Naive thymus-derived CD4-positive, alpha-beta T cell (primary cell): Measurements from ENCODE around the gene ADIPOQ. TPM values are rescaled to one million over a fixed set of nuclear protein-coding genes. Genes with fewer than 3 reads are reported as not detected.

Source experiments
- ATAC-seq: fragments of 150-1000 bp; cut with Tn5 transposase; 2 replicates; pipeline ENCODE4 v1.10.0; 2021; ENCODE audit warnings: mild to moderate bottlenecking, moderate library complexity
- CTCF ChIA-PET: fragments of 350-600 bp; sonication (Branson Sonifier 250); formaldehyde crosslinking; loops from one replicate; lab custom pipeline; 2021; ENCODE audit warnings: antibody characterized with exemption; lab: Charles Lee
- POLR2A ChIA-PET: fragments of 350-600 bp; sonication (Branson Sonifier 250); formaldehyde crosslinking; loops from one replicate; lab custom pipeline; 2021; ENCODE audit warnings: antibody characterized with exemption, inconsistent platforms; lab: Charles Lee
- DNase-seq, 9 donors: peaks; one replicate each; pipeline versions ENCODE4 v3.0.0 to v3.0.0-alpha.2; 2020 to 2022; ENCODE audit warnings: mixed read lengths in 1 of 9
- H3K27ac ChIP-seq: one replicate; pipeline ENCODE4 v1.7.0; 2013; ENCODE audit warnings: mild to moderate bottlenecking, low read depth, low read length, moderate library complexity
- H3K27me3 ChIP-seq, 2 donors: one replicate each; pipeline ENCODE4 v1.7.0; 2013; ENCODE audit warnings: low read length in 2 of 2, mild to moderate bottlenecking in 2 of 2, moderate library complexity in 2 of 2; ENCODE audit not compliant: control insufficient read depth in 2 of 2, insufficient read depth in 2 of 2
- H3K36me3 ChIP-seq, 3 experiments: 1 replicate in 2 of 3; 2 replicates in 1 of 3; pipeline ENCODE4 v1.7.0; 2013; ENCODE audit warnings: low read length in 3 of 3, mild to moderate bottlenecking in 3 of 3, moderate library complexity in 1 of 3; ENCODE audit not compliant: insufficient read depth in 3 of 3, control insufficient read depth in 2 of 3
- H3K4me1 ChIP-seq, 2 donors: one replicate each; pipeline ENCODE4 v1.7.0; 2013; ENCODE audit warnings: low read length in 2 of 2, mild to moderate bottlenecking in 2 of 2, moderate library complexity in 1 of 2; ENCODE audit not compliant: control insufficient read depth in 2 of 2, insufficient read depth in 2 of 2
- H3K4me3 ChIP-seq: 2 replicates; pipeline ENCODE4 v1.7.0; 2013; ENCODE audit warnings: mild to moderate bottlenecking, low read length
- H3K9me3 ChIP-seq, 3 experiments: 1 replicate in 2 of 3; 2 replicates in 1 of 3; pipeline ENCODE4 v1.7.0; 2013; ENCODE audit warnings: low read length in 3 of 3; ENCODE audit not compliant: control insufficient read depth in 2 of 3
- H3K27ac Mint-ChIP-seq, 9 donors: one replicate each; pipeline ENCODE4 v1.8.0; 2020 to 2022; ENCODE audit warnings: mixed read lengths in 9 of 9, mild to moderate bottlenecking in 8 of 9, moderate library complexity in 5 of 9, inconsistent platforms in 2 of 9
- H3K27me3 Mint-ChIP-seq, 5 donors: one replicate each; pipeline ENCODE4 v1.8.0; 2021 to 2022; ENCODE audit warnings: mixed read lengths in 5 of 5, mild to moderate bottlenecking in 1 of 5
- H3K36me3 Mint-ChIP-seq, 5 donors: one replicate each; pipeline ENCODE4 v1.8.0; 2020 to 2022; ENCODE audit warnings: mixed read lengths in 5 of 5, mild to moderate bottlenecking in 3 of 5, inconsistent platforms in 1 of 5
- H3K4me1 Mint-ChIP-seq, 7 donors: one replicate each; pipeline ENCODE4 v1.8.0; 2020 to 2022; ENCODE audit warnings: mixed read lengths in 7 of 7, mild to moderate bottlenecking in 3 of 7, inconsistent platforms in 1 of 7
- H3K4me3 Mint-ChIP-seq, 10 donors: one replicate each; pipeline ENCODE4 v1.8.0; 2020 to 2022; ENCODE audit warnings: mild to moderate bottlenecking in 10 of 10, mixed read lengths in 10 of 10, moderate library complexity in 6 of 10, inconsistent platforms in 2 of 10
- H3K9me3 Mint-ChIP-seq, 11 donors: one replicate each; pipeline ENCODE4 v1.8.0; 2020 to 2022; ENCODE audit warnings: mixed read lengths in 11 of 11, mild to moderate bottlenecking in 4 of 11, inconsistent platforms in 1 of 11, moderate library complexity in 1 of 11
- intact Hi-C, 2 donors: fragments of 100-400 bp; cut with micrococcal nuclease; formaldehyde crosslinking; loops; one replicate each; pipeline ENCODE4 v1.15.1; 2023
- polyA plus RNA-seq, 2 donors: library from polyadenylated mRNA; unstranded; fragments of 300-500 nt; fragmentation: Illumina TruSeq; gene quantifications; one replicate each; pipeline ENCODE4 v1.2.3, GENCODE V29; 2021
- total RNA-seq, 6 experiments: library from RNA in 5 of 6; stranded (reverse) in 5 of 6; gene quantifications; 1 replicate in 5 of 6; 2 replicates in 1 of 6; pipeline ENCODE4 v1.2.3 and lab custom pipeline; 2021 to 2026

The ADIPOQ gene
- total and polyA plus RNA-seq, 7 experiments from 2014 or later: not detected

DNA sequence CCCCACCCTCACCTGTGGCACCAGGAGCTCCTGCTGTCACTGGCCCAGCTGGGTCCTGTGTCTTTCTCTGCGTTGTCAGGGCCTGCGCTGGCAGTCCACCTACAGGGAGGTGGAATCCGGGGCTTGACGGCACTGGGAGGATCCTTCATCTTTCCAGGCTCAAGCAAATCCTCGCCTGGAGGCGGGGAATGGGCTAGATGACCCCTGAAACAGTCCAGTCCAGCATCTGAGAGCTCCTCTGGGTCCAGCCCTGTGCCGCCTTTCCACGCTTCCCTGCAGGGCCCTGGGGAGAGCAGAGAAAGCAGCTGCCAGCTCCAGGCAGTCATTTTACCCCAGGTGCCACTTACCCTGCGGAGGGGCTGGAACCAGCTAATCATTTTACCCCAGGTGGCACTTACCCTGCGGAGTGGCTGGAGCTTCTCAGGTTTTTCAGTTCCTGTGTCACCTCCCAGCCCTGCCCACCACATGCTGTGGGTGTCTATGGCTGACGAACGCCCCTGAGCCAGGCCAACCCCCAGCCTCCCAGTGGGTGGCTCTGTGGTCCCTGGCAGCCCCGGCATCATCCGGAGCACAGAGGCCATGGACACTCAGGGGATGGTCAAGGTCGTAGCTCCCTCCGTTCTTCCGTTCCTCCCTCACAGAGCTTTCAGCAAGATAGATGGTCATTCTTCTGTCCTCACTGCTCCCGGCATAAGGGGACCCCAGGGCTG is 17.9 kb upstream of the ADIPOQ start:
- no peaks in the 10 kb centered on the region for H3K9me3 Mint-ChIP-seq
- POLR2A ChIA-PET: interaction anchor here (0.7 to 4.3 kb wide), 4 partner anchors 12 to 41 kb away, joined by 3 to 39 read pairs (median 6); partner anchors contain the start of genes EIF4A2 and RFC4
- intact Hi-C loops: loop anchor here (5.0 to 10.0 kb wide), 2 partner anchors 850 to 887 kb away; partner anchors contain the start of gene TRA2B (in 1 of the 2)
- peaks cover 6 to 21% of the 10 kb centered on the region in 2 donors for H3K4me1 ChIP-seq
- DNase-seq (no peak), ATAC-seq (no peak)
- H3K4me1 Mint-ChIP-seq: peaks cover 15 to 24% (median 20%) of the 10 kb centered on the region in 7 donors
- peaks cover 0 to 18% of the 10 kb centered on the region in 2 donors for H3K27me3 ChIP-seq
- H3K27ac Mint-ChIP-seq: no peak overlapping the region
- no peak overlapping the region for H3K4me3 ChIP-seq
- no peaks in the 10 kb centered on the region for H3K36me3 ChIP-seq
- H3K36me3 Mint-ChIP-seq: no peaks in the 10 kb centered on the region
- peak overlapping the region in 1 of 10 donors; percentile 80 for H3K4me3 Mint-ChIP-seq
- H3K9me3 ChIP-seq: no peaks in the 10 kb centered on the region
- CTCF ChIA-PET: interaction anchor here (0.6 to 1.4 kb wide), 4 partner anchors 25 to 210 kb away, joined by 3 to 9 read pairs (median 6); no protein-coding TSS in a partner anchor
- H3K27me3 Mint-ChIP-seq: peaks cover 24 to 35% (median 35%) of the 10 kb centered on the region in 5 donors
- no peak overlapping the region for H3K27ac ChIP-seq

DNA sequence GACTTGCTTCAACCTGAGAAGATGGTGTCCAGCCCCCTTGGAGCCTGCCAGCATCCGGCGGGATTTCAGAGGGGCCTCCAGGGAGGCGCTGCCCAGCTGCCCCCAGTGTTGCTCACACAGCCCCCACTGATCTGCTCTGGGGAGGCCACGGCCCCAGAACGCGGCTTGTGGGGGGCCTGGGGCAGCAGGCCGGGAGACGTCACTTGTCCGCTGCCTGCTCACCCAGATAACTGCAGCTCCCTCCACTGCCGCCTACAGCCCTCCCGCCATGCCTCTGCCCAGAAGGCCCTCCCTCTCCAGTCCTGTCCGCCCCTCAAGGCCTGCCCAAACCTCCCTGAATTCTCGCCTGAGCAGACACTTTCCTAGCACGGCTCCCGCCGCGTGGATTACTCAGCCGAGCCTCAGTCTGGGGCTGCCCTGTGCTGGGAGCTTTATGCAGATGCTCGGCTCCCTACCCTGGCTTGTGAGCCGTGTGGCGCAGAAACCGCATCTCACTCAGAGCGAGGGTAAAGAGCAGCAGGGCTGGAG is 17.2 kb upstream of the ADIPOQ start:
- ChIA-PET POLR2A (interaction anchor here (1.0 to 4.3 kb wide), 3 partner anchors 13 to 42 kb away, joined by 3 to 39 read pairs (median 8); partner anchors contain the start of genes EIF4A2 and RFC4), CTCF (interaction anchor here (0.6 to 1.4 kb wide), 4 partner anchors 90 to 242 kb away, joined by 3 to 9 read pairs (median 6); no protein-coding TSS in a partner anchor)
- Mint-ChIP-seq H3K27ac (peak overlapping the region in 1 of 9 donors; percentile 33), H3K9me3 (no peaks in the 10 kb centered on the region), H3K4me3 (peak overlapping the region; percentile 55 to 91 (median 74)), H3K4me1 (peaks cover 15 to 24% (median 20%) of the 10 kb centered on the region in 7 donors), H3K36me3 (no peaks in the 10 kb centered on the region), H3K27me3 (peaks cover 32 to 43% (median 42%) of the 10 kb centered on the region in 5 donors)
- no peak overlapping the region for H3K27ac ChIP-seq
- no peaks in the 10 kb centered on the region for H3K9me3 ChIP-seq
- intact Hi-C loops: loop anchor here (5.0 to 10.0 kb wide), 2 partner anchors 851 to 888 kb away; partner anchors contain the start of gene TRA2B (in 1 of the 2)
- H3K36me3 ChIP-seq: no peaks in the 10 kb centered on the region
- DNase-seq: peak in 2 of 9 donors; percentile 14 to 51
- peaks cover 0 to 22% of the 10 kb centered on the region in 2 donors for H3K27me3 ChIP-seq
- no peak overlapping the region for H3K4me3 ChIP-seq
- peaks cover 6 to 21% of the 10 kb centered on the region in 2 donors for H3K4me1 ChIP-seq
- ATAC-seq: peak; percentile 31

GRCh38 chr3:186825872-186826409 is 16.6 kb upstream of the ADIPOQ start:
- peak overlapping the region; percentile 55 to 91 (median 78) for H3K4me3 Mint-ChIP-seq
- Histone ChIP-seq H3K27ac (no peak overlapping the region), H3K4me1 (peaks cover 6 to 21% of the 10 kb centered on the region in 2 donors), H3K9me3 (no peaks in the 10 kb centered on the region), H3K27me3 (peaks cover 0 to 22% of the 10 kb centered on the region in 2 donors), H3K4me3 (no peak overlapping the region), H3K36me3 (no peaks in the 10 kb centered on the region)
- H3K36me3 Mint-ChIP-seq: no peaks in the 10 kb centered on the region
- CTCF ChIA-PET: interaction anchor here (0.6 to 2.8 kb wide), 3 partner anchors 209 to 241 kb away, joined by 3 to 15 read pairs (median 8); no protein-coding TSS in a partner anchor
- ATAC-seq (no peak), DNase-seq (no peak)
- peaks cover 37 to 49% (median 43%) of the 10 kb centered on the region in 5 donors for H3K27me3 Mint-ChIP-seq
- POLR2A ChIA-PET: interaction anchor here (1.0 to 4.3 kb wide), 3 partner anchors 14 to 42 kb away, joined by 3 to 39 read pairs (median 8); partner anchors contain the start of genes EIF4A2 and RFC4
- H3K9me3 Mint-ChIP-seq: no peaks in the 10 kb centered on the region
- H3K27ac Mint-ChIP-seq: peak overlapping the region in 2 of 9 donors; percentile 33 to 43
- peaks cover 15 to 24% (median 20%) of the 10 kb centered on the region in 7 donors for H3K4me1 Mint-ChIP-seq
- intact Hi-C loops: loop anchor here (2.0 to 10.0 kb wide), 5 partner anchors 255 to 889 kb away; partner anchors contain the start of genes DNAJB11 (in 1 of the 2), ETV5 (in 1 of the 2) and TRA2B (in 1 of the 2)

DNA sequence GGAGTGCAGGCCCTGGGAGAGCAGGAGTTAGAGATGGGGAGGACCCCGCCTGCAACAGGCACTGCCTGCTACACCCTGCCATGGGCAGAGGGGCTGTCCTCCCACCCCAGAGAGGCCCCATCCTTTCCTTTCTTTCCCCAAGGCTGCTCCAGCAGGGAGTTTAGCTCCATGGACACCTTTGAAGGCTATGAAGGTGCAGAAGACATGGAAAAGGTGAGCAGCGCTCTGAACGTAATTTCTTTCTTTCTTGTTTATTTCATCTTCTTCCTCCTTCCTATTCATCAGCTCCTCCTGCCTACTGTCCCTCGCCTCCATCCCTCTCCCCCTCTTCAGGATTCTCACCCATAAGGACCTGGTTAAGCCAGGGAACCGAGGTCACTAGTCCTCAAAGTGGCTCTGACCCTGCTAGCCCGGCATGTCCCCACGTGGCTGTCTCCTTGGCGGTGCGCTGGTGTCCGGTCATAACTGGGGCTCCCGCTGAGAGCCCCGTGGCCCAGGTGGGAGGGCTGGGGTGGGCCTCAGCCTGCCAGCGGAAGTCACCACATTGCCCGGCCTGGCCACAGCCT is 16.0 kb upstream of the ADIPOQ start:
- DNase-seq: peak in 3 of 9 donors; percentile 10 to 35 (median 14)
- Mint-ChIP-seq H3K36me3 (no peaks in the 10 kb centered on the region), H3K4me1 (peaks cover 15 to 24% (median 20%) of the 10 kb centered on the region in 7 donors), H3K4me3 (peak overlapping the region; percentile 55 to 91 (median 78)), H3K9me3 (no peaks in the 10 kb centered on the region), H3K27ac (peak overlapping the region in 2 of 9 donors; percentile 9 to 43), H3K27me3 (peaks cover 39 to 54% (median 46%) of the 10 kb centered on the region in 5 donors)
- no peak for ATAC-seq
- intact Hi-C loops: loop anchor here (2.0 to 10.0 kb wide), 5 partner anchors 256 to 890 kb away; partner anchors contain the start of genes DNAJB11 (in 1 of the 2), ETV5 (in 1 of the 2) and TRA2B (in 1 of the 2)
- CTCF ChIA-PET: interaction anchor here (2.8 kb wide), 1 partner anchor 210 kb away, joined by 15 read pairs; no protein-coding TSS in a partner anchor
- H3K36me3 ChIP-seq: no peaks in the 10 kb centered on the region
- peaks cover 6 to 21% of the 10 kb centered on the region in 2 donors for H3K4me1 ChIP-seq
- H3K27ac ChIP-seq: no peak overlapping the region
- POLR2A ChIA-PET: interaction anchor here (0.6 to 4.3 kb wide), 4 partner anchors 12 to 889 kb away, joined by 3 to 39 read pairs (median 4); partner anchors contain the start of genes EIF4A2 and TRA2B
- peak overlapping the region; percentile 35 for H3K4me3 ChIP-seq
- peaks cover 0 to 22% of the 10 kb centered on the region in 2 donors for H3K27me3 ChIP-seq
- no peaks in the 10 kb centered on the region for H3K9me3 ChIP-seq

GRCh38 chr3:186826976-186827857 is 15.3 kb upstream of the ADIPOQ start:
- Histone ChIP-seq H3K36me3 (no peaks in the 10 kb centered on the region), H3K27ac (peak overlapping the region; percentile 52), H3K4me1 (peaks cover 6 to 21% of the 10 kb centered on the region in 2 donors), H3K9me3 (no peaks in the 10 kb centered on the region), H3K4me3 (peak overlapping the region; percentile 66), H3K27me3 (peaks cover 0 to 22% of the 10 kb centered on the region in 2 donors)
- DNase-seq: peak; percentile 79 to 92 (median 87)
- Mint-ChIP-seq H3K4me3 (peak overlapping the region; percentile 55 to 91 (median 80)), H3K27me3 (peaks cover 45 to 62% (median 53%) of the 10 kb centered on the region in 5 donors), H3K9me3 (no peaks in the 10 kb centered on the region), H3K36me3 (no peaks in the 10 kb centered on the region), H3K4me1 (peaks cover 15 to 24% (median 20%) of the 10 kb centered on the region in 7 donors), H3K27ac (peak overlapping the region in 2 of 9 donors; percentile 18 to 19)
- peak; percentile 96 for ATAC-seq
- CTCF ChIA-PET: interaction anchor here (1.0 to 2.8 kb wide), 3 partner anchors 210 to 323 kb away, joined by 3 to 15 read pairs (median 5); partner anchors contain the start of gene RPL39L
- intact Hi-C loops: loop anchor here (1.0 to 10.0 kb wide), 10 partner anchors 21 to 890 kb away; partner anchors contain the start of genes RFC4 (in 2 of the 2), DNAJB11 (in 1 of the 2), EIF4A2 (in 1 of the 2) and ETV5 (in 1 of the 2)
- POLR2A ChIA-PET: interaction anchor here (0.6 to 4.3 kb wide), 8 partner anchors 12 to 889 kb away, joined by 3 to 39 read pairs (median 4); partner anchors contain the start of genes EIF4A2, RFC4 and TRA2B
